SK-N-MC (cell line): ENCODE measurements around the gene FOXF1.

Experiments
- DNase-seq: peaks from one replicate; pipeline ENCODE4 v3.0.0-alpha.2; 2011; ENCODE audit warnings: low read depth, low spot score
- H3K27ac ChIP-seq: fragments of 200-600 bp; sonication (generic); 2 replicates; pipeline ENCODE4 v1.5.1; 2016; ENCODE audit warnings: mixed run types
- H3K36me3 ChIP-seq: fragments of 200-600 bp; sonication (generic); 2 replicates; pipeline ENCODE4 v1.6.1; 2017; ENCODE audit warnings: antibody characterized with exemption, low read length, mixed read lengths; ENCODE audit not compliant: insufficient read depth
- H3K4me3 ChIP-seq: fragments of 200-600 bp; sonication (generic); 2 replicates; pipeline ENCODE4 v1.5.1; 2016
- H3K9ac ChIP-seq: fragments of 200-600 bp; sonication (generic); 2 replicates; pipeline ENCODE4 v1.8.0; 2017; ENCODE audit warnings: mixed run types, mixed read lengths; ENCODE audit not compliant: insufficient read length
- H3K9me3 ChIP-seq: fragments of 200-600 bp; sonication (generic); 2 replicates; pipeline ENCODE4 v1.6.1; 2017; ENCODE audit warnings: low read depth, mild to moderate bottlenecking, antibody characterized with exemption, low read length, moderate library complexity, mixed read lengths
- EZH2 ChIP-seq: fragments of 200-600 bp; sonication (generic); IDR thresholded peaks from one replicate; pipeline ENCODE4 v1.6.1; 2017; ENCODE audit warnings: antibody characterized with exemption
- FOXP2 ChIP-seq: optimal IDR thresholded peaks from 2 replicates; pipeline ENCODE3; 2011; ENCODE audit warnings: mild to moderate bottlenecking, moderate library complexity; ENCODE audit not compliant: insufficient read depth; ENCODE audit errors: extremely low read length, control extremely low read depth
- POLR2AphosphoS5 ChIP-seq: IDR thresholded peaks from 2 replicates; pipeline ENCODE4 v1.6.1; 2012; ENCODE audit warnings: mild to moderate bottlenecking, low read depth, low read length, borderline replicate concordance

FOXF1 gene

GRCh38 chr16:86512860-86513470 is 2.6 kb downstream of the FOXF1 start:
- H3K9ac ChIP-seq = no peak overlapping the region

GRCh38 chr16:86513471-86514277 is 3.3 kb downstream of the FOXF1 start:
- TF ChIP-seq POLR2AphosphoS5 = no peak
- no peak for TF ChIP-seq EZH2
- TF ChIP-seq FOXP2 = no peak
- Histone ChIP-seq H3K9ac (no peak overlapping the region), H3K27ac (no peak overlapping the region), H3K9me3 (no peaks in the 10 kb centered on the region), H3K4me3 (no peak overlapping the region), H3K36me3 (no peaks in the 10 kb centered on the region)
- DNase-seq = no peak

More at GRCh38 chr16:86512860-86513470, 2.6 kb downstream of the FOXF1 start:
- DNase-seq = no peak
- no peaks in the 10 kb centered on the region for H3K9me3 ChIP-seq
- H3K36me3 ChIP-seq = no peaks in the 10 kb centered on the region
- H3K4me3 ChIP-seq = no peak overlapping the region
- no peak overlapping the region for H3K27ac ChIP-seq
- no peak for TF ChIP-seq EZH2
- TF ChIP-seq FOXP2 = no peak
- no peak for TF ChIP-seq POLR2AphosphoS5

GRCh38 chr16:86514481-86515376 is 4.4 kb downstream of the FOXF1 start:
- TF ChIP-seq POLR2AphosphoS5 = no peak
- TF ChIP-seq EZH2 = no peak
- TF ChIP-seq FOXP2 = no peak
- Histone ChIP-seq H3K9me3 (no peaks in the 10 kb centered on the region), H3K36me3 (no peaks in the 10 kb centered on the region), H3K27ac (no peak overlapping the region), H3K4me3 (no peak overlapping the region), H3K9ac (no peak overlapping the region)
- no peak for DNase-seq

- H3K9me3 ChIP-seq = no peaks in the 10 kb centered on the region
- H3K4me3 ChIP-seq = no peak overlapping the region
- no peak for TF ChIP-seq FOXP2
- no peak for TF ChIP-seq POLR2AphosphoS5
- TF ChIP-seq EZH2 = no peak
- DNase-seq = no peak
- H3K27ac ChIP-seq = no peak overlapping the region
- H3K9ac ChIP-seq = no peak overlapping the region
- H3K36me3 ChIP-seq = no peaks in the 10 kb centered on the region
Measured at GRCh38 chr16:86515413-86515776, 5.1 kb downstream of the FOXF1 start.

GRCh38 chr16:86515777-86516622 is 5.7 kb downstream of the FOXF1 start:
- no peak overlapping the region for H3K4me3 ChIP-seq

GRCh38 chr16:86516623-86517003 is 6.3 kb downstream of the FOXF1 start:
- no peak for DNase-seq
- H3K36me3 ChIP-seq = no peaks in the 10 kb centered on the region
- TF ChIP-seq POLR2AphosphoS5 (no peak), FOXP2 (no peak), EZH2 (no peak)
- H3K27ac ChIP-seq = no peak overlapping the region
- H3K9me3 ChIP-seq = no peaks in the 10 kb centered on the region
- H3K9ac ChIP-seq = no peak overlapping the region
- no peak overlapping the region for H3K4me3 ChIP-seq

More at GRCh38 chr16:86515777-86516622, 5.7 kb downstream of the FOXF1 start:
- no peak for DNase-seq
- Histone ChIP-seq H3K27ac (no peak overlapping the region), H3K9ac (no peak overlapping the region), H3K9me3 (no peaks in the 10 kb centered on the region), H3K36me3 (no peaks in the 10 kb centered on the region)
- TF ChIP-seq FOXP2 (no peak), POLR2AphosphoS5 (no peak), EZH2 (no peak)

GRCh38 chr16:86517033-86517432 is 6.7 kb downstream of the FOXF1 start:
- H3K9ac ChIP-seq = no peak overlapping the region
- no peaks in the 10 kb centered on the region for H3K36me3 ChIP-seq
- no peak for DNase-seq

More at GRCh38 chr16:86517033-86517432, 6.7 kb downstream of the FOXF1 start:
- Histone ChIP-seq H3K27ac (no peak overlapping the region), H3K9me3 (no peaks in the 10 kb centered on the region), H3K4me3 (no peak overlapping the region)
- TF ChIP-seq FOXP2 = no peak
